ENCODE measurements around the gene JAZF1.
A peak's percentile ranks its signal among the peaks of the same experiment; 100 is the strongest.

The JAZF1 gene

DNA sequence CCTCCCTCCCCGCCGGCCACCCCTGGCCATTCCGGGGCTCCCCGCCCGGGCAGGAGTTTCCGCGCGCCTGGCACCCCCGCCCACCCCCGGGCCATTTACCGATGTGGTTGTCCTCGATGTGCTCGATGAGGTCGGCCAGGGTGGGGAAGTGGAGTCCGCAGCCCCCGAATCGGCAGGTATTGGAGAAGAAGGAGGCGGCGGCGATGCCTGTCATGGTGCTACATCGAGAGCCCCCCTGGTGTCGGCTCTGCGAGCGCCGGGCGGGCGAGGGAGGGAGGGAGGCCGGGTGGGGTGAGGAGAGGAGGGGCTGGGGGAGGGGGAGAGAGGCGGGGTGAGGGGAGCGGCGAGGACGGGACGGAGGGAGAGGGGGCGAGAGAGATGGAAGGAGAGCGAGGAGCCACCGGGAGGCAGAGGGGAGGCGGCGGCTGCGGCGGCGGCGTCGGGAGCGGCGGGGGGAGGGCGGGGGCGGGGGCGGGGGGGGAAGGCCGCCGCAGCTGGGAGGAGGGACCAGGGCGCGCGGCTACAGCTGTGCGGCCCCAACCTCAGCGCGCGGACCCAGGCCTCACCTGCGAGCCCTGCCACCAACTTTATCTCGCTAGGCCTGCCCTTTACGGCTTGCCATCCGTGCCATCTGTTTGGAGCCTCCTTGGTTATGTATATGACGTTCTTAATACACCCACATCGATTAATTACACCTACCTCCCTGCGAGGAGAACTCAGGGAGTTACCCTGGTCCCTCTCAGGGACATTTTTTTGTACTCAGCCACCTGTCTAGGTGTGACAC lies at the start of gene JAZF1:
JAZF1 (minus strand) TSS at position 432 of the 784 bp plus-strand sequence.
- peak; percentile 17 to 29 for DNase-seq (ENCODE audit: low read depth in 2 of 2)

DNA sequence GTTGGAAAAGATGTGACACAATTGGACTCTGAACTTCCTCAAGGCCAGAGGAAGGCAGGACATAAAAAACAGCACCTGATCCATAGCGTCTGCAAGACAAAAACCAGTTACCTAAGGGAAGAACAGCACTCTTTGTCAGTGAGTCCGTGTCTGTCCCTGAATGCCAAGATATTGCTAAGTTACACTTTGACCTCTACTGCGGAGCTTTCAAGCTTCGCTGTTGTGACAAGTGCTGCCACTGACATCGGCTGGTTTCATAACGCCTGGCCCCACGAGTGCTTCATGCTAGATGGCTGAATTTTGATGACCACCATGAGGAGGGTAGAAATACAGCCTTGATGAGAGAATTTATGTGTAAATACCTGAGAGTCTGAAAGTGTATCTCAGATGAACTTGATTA lies 49.7 kb upstream of the JAZF1 start:
- DNase-seq (ENCODE audit: low read depth in 2 of 2): no peak

DNA sequence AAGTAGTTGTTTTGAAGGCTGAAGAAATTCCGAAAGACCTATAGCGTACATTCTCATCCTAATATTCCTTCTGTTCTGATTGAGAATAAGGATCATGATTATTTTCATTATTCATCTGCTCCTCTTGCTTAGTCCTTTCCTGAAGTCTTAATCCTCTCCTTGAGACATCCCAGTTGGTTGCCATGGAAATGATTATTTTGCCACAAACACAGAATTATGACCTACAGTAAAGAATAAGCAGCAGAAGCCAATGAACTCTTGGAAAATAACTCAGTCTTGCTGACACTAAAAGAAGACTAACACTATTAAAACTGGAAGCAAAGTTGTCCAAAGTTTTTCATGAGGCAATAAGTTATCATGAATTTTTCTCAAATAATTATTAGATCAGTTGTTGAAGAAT lies 47.8 kb upstream of the JAZF1 start:
- no peak for DNase-seq (ENCODE audit: low read depth in 2 of 2)

DNA sequence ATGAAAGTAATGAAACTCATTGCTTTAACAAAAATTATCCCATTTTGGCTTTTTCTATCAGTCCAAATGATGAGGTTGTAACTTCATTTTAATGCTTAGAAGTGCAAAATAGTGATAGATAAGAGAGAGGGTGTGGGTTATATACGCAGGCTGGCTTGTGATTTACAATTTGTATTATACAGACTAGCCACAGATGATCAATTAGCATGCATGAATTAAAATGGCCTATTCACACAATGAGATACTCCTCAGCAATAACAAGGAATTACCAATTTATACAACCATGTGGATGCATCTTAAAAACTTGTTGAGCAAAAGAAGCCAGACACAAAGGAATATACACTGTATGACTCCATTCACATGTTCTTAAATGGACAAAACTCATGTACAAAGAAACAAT lies 45.4 kb upstream of the JAZF1 start:
- no peak for DNase-seq (ENCODE audit: low read depth in 2 of 2)

DNA sequence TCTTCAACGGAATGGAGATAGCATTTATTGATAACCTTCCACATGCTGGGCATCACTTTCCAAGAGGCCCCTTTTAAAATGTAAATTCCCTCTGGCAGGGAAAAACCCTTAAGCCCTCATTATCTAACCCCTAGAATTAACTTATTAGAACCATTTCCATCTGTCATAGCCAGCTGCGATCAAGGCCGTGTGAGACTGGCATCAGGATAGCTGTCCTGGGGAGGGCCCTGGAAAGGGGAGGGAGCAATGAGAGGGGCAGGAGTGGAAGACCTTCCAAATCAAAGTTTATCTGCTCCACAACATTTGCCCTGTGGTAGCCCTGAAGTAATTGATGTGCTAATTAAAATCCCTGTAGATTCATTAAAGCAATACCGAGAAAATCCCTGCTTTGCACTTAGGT lies 45.0 kb upstream of the JAZF1 start:
- DNase-seq (ENCODE audit: low read depth in 2 of 2): no peak

DNA sequence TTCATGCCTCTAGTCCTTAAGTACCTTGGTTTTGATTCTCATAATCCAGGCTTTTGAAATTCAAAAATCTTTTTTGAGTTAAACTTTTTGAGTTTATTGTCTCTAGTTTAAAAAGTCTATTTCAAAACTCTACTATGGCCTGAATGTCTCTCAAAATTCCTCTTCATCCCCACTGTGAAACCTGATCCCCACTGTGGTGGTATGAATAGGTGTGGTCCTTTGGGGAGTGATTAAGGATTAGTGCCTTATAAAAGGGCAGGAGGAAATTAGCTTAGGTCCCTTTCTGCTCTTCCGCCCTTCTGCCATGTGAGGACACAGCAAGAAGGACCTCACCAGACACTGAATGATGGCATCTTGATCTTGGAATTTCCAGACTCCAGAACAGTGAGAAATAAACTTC lies 44.1 kb upstream of the JAZF1 start:
- DNase-seq (ENCODE audit: low read depth in 2 of 2): no peak

DNA sequence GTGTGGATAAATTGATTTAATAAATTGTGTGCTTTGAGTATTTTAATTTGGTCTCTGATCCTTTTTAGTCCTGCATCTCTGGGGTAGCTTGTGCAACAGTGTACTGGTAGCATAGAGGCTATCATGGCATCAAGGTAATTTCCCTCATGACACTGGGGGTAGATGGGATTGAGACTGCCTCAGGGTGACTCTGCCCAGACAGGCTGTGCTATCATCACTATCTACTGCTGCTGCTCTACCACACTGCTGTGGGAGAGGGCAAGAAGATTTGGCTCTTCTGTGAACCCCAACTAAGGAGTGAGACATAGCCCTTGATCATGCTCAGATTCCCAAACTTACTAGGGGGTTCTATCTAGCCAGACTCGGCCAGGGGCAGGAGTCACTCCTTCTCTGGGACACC lies 43.6 kb upstream of the JAZF1 start:
- no peak for DNase-seq (ENCODE audit: low read depth in 2 of 2)

DNA sequence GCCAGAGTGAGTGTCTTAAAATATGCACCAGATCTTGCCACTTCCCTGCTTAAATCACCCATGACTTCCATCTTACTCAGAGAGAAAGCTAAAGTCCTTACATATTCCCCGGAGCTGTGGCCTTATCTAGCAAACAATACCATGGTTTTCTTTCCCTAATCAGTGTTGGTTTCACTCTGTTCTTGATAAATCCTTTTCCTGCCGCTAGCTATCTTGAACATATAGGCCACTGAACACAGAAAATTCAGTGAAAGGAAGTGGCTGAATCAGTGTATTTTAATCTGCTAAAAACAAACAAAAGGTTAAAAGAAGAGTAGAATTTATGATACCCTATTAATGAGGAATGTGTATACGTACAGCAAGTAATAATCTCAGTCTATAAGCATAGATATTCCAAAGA lies 42.0 kb upstream of the JAZF1 start:
- no peak for DNase-seq (ENCODE audit: low read depth in 2 of 2)

DNA sequence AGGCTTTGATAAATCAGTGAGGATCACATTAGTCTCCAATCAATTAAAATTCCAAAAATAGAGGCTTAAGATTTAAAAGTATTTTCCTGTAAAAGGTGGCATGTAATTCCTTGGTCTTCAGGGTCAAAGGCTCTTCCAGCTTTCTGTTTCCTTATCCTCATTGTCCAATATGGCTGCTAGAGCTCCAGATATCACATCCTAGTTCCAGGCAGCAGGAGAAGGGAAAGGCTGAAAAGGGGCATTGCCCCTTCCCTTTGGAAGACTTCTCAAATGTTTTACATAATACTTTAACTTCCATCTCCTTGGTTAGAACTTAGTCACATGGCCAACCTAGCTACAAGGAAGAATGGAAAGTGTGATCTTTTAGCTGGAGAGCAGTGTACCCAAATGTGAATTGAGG lies 39.2 kb upstream of the JAZF1 start:
- no peak for DNase-seq (ENCODE audit: low read depth in 2 of 2)

DNA sequence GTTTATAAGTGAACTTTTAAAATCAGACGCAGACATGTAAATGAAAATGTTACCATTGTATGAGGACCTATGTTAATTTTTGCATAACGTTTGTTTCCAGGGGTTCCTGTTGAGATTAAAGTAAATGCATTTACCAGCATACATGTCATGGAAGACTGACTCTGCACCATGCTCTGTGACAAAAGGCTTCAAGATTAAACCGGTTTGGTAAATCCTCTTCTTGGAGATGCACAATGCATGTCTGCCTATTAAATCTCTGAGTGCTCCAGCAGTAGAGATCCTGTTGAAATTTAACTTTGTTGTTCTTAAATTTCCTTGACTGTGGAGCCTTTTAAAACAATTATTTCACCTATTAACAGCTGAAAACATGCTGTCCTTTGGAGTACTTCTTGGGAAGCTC lies 36.5 kb upstream of the JAZF1 start:
- DNase-seq (ENCODE audit: low read depth in 2 of 2): no peak

DNA sequence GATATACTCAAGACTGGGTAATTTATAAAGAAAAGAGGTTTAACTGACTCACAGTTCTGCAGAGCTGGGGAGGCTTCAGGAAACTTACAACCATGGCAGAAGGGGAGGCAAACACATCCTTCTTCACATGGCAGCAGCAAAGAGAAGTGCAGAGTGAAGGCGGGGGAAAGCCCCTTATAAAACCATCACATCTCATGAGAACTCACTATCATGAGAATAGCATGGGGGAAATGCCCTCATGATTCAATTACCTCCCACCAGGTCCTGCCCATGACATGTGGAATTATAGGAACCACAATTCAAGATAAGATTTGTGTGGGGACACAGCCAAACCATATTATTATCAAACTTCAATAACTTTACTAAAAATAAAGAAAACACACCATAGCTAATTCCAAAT lies 30.4 kb upstream of the JAZF1 start:
- DNase-seq (ENCODE audit: low read depth in 2 of 2): peak in 1 of 2 donors; percentile 11

DNA sequence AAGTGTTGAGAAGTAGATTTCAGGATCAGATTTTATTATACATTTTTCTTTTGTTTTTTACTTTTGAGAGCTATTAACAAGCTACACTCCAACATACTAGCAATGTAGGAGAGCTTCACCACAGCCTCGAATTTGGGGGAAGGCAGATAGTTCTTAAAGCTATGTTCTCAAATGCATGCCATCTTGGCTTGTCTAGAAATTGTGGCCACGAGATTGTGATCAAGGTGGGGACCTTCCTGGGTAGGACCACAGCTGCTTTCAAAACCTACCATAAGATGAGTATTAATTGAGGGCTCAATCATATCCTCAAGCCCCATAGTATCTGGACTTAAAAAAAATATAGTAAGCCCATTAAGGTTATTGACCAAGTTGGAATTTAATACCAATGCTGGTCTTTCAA lies 27.9 kb upstream of the JAZF1 start:
- no peak for DNase-seq (ENCODE audit: low read depth in 2 of 2)

DNA sequence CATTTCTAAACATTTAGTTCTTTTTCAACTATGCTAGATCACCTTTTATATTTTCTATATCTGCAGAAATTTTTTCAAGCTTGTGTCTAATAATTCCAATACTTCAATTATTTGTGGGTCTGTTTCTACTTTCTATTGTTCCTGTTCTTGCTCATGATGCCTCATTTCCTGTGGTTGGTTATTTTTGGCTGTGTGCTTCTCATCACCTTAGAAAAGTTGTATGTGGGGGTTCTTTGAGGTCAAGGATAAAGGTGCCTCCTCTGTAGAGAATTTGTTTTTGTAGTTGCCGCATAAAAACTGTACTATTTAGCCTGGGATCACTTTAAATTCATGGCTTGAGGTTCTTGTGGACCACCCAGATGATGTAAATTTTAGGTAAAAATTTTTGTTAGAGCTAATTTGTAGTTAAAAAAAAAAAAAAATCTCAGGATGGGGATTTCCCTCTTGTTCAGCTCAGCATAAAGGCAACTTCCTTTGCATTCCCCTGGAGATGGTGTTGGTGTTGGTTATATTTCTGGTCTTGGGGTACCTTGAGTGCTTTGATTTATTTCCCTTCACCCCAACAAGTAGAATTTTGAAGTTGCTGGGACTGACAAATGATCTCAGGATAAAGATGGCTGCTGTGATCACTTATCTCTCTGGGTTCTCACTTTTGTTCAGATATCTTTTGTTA lies 27.0 kb upstream of the JAZF1 start:
- DNase-seq (ENCODE audit: low read depth in 2 of 2): peak in 1 of 2 donors; percentile 19

DNA sequence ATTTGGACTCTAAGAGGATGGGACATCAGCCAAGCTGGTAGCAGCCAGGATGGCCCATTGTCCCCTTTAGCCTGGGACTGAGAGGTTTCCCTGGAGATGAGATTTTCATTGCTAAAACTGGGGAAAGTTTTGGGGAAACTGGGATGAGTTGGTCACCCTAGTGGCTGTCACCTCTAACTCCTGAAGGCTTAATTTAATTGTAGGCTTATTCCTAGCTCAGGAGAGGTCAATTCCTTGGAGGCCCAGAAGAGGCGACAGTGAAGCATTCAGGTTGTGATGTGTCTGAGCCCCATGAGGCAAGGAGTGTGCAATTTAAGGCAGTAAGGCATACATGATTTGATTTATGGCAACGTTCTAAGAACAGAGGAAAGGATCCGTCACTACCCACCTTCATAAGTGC lies 24.9 kb upstream of the JAZF1 start:
- DNase-seq (ENCODE audit: low read depth in 2 of 2): no peak

DNA sequence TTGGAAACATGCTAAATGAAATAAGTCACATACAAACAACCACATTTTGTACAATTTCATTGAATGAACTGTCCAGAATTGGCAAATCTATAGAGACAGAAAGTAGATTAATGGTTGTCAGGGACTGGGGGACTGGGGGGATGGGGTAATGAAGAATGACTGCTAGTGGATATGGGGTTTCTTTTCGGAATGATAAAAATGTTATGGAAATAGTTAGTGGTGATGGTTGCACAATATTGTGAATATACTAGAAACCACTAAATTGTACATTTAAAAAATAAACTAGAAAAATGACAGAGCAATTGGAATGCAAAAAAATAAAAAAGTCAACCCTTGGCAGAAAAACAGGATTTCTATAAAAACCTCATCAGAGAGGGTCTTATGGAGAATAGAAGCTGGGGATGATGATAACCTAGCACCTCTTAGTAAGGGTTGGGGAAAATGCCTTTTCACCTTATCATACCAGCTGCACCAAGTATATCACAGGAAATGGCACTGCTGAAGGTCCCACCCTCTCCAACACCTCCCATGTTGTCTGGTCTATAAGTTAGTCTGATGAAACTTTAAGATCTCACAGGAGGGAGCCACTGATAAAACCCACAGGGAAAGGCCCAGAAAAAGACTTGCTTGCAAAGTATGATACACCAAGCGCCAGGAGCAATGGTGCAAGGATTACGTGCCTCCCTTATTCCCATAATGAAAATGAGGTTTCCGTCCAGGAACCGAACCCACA lies 23.1 kb upstream of the JAZF1 start:
- DNase-seq (ENCODE audit: low read depth in 2 of 2): no peak

DNA sequence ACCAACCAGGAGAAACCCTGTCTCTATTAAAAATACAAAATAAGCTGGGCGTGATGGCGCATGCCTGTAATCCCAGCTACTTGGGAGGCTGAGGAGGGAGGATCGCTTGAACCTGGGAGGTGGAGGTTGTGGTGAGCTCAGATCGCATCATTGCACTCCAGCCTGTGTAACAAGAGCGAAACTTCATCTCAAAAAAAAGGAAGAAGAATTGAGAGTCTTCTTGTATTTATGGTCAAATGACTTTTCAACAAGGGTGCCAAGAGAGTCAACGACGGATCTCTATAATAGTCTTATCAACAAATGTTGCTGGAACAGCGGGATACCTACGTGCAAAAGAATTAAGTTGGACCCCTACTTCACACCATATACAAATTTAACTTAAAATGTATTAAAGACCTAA lies 21.6 kb upstream of the JAZF1 start:
- no peak for DNase-seq (ENCODE audit: low read depth in 2 of 2)

DNA sequence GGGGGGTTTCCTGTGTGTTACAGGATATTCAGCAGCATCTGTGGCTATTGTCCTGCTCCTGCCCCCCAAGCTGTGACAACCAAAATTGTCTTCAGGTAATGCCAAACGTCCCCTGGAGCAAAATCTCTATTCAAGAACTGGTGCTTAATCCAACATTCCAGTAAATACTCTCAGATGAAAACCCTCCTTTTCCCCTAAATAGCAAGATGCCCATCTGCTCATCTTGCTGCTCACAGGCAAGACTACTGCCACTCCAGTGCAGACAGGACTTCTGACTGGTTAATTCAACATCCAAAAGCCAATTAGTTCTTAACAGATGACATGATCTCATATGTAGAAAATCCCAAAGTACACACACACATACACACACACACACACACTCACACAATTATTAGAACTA lies 20.5 kb upstream of the JAZF1 start:
- no peak for DNase-seq (ENCODE audit: low read depth in 2 of 2)

DNA sequence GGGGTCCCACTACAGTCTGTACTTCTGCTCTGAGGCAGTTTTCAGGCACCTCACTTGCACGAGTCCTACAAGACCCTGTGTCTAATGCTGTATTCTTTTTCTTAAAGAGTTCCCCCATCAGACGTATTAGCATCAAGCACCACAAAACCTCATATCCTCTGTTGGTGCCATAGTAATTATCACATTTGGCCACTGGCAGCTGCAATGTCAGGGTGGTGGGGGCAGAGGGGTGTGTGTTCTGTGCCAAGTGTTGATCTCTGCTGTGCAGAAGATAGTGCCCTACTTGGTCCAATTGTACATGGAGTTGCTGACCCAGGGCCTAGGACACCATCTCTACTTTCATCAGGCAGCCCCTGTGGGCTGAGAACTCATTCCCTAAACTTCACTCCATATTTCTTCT lies 20.0 kb upstream of the JAZF1 start:
- DNase-seq (ENCODE audit: low read depth in 2 of 2): no peak

DNA sequence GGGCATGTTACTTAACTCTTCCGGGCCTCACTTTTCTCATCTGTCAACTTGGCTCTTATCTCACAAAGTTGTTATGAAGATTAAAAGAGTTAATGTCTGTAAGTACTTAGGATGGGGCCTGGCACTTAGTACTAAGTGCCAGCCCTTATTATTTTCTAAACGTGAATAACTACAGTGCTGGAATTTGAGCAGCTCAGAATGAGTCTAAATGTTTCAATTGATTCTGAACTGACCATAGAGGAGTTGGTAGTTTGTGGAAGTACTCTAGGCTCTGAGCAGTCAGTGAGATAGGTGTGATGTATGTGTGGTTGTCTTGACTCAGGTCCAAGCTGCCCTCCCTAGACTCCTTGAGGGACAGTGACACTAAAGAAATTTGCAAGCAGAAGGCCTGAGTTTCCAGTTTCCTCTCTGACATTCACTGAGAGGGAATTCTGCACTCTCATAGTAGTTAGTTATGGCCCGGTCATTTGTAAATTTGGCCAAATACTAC lies 18.5 kb upstream of the JAZF1 start:
- DNase-seq (ENCODE audit: low read depth in 2 of 2): no peak

DNA sequence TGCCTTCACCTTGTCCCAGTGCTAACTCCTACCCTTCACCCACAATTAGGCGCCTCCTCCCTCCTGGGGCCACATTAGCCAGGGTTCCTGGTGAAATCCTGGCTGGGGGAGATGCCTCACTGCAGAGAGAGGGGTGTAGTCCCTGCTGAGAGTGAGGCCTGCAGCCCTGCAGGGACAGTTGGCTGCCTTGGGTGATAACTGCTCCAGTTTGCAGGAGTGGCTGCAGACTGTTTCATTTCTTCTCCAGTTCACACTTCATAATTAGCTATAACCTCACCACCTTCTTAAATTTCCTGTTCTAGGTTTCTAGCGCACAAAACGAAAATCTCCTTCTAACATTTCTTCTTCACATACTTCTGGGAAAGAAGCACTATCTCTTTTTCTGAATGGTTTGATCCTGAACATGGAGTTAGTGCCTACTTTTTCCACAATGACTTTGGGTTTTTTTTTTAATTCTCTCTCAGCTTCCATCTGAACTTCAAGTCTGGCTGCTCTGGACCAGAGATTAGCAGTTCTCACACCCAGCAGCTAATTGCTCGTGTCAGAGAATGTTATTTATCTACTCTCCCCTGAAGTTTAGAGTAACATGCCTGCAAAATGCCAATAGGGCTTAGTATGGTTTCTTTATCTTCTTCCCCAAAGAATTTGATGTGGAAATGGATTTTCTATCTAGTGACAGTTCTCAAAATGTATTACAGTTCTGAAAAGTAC lies 15.5 kb upstream of the JAZF1 start:
- DNase-seq (ENCODE audit: low read depth in 2 of 2): no peak

DNA sequence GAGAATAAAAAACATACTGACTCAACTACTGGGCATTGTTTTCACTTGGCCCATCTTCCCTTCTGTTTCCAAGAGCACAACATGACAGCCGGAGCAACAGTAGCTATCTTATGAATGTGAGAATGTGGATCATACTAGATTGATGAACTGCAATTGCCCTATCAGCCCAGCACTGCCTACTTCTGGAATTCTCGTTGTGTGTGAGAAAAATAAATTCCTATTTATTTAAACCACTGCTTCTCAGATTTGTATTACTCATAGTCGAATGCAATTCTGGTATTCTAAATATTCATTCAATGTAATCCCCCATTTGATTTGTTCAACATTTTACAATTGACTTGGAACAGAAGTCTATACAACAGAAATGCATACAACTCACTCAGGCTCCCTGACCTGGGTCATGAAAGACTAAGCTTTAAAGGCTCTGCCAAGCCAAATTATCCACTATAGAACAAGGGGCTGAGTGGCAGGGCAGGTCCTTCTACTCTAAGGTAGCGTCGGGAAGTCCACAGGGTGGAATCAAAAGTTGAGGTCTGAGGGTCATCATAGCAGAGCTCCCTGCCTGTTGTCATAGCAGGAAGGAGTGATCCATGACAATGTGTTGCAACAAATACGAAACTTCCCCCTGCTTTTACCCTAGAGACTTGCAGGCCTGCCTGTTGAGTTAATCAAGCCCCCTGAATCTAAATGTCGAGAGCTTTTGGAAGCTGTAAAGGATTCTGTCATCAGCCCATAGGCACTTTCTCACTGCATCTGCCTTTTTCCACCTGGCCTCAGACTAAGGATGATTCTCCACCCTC lies 12.4 kb upstream of the JAZF1 start:
- DNase-seq (ENCODE audit: low read depth in 2 of 2): no peak
